Liver (tissue), 9 donors: Measurements from ENCODE around the gene DHRS9. TPM values are rescaled to one million over a fixed set of nuclear protein-coding genes. Genes with fewer than 3 reads are reported as not detected.

Experiments
- DNase-seq: peaks from one replicate; pipeline ENCODE4 v3.0.0-alpha.2; 2017; ENCODE audit warnings: low spot score
- H3K27ac ChIP-seq, 2 donors: one replicate each; pipeline ENCODE4 v1.7.0; 2013; ENCODE audit warnings: inconsistent platforms in 2 of 2, low read length in 2 of 2, control low read depth in 1 of 2, low read depth in 1 of 2, mild to moderate bottlenecking in 1 of 2
- H3K27me3 ChIP-seq, 4 donors: one replicate each; pipeline versions ENCODE4 v1.6.1 to v1.7.0; 2013; ENCODE audit warnings: low read length in 3 of 4, inconsistent platforms in 1 of 4, mild to moderate bottlenecking in 1 of 4, moderate library complexity in 1 of 4; ENCODE audit not compliant: control insufficient read depth in 4 of 4, insufficient read depth in 4 of 4
- H3K36me3 ChIP-seq, 4 donors: one replicate each; pipeline versions ENCODE4 v1.6.1 to v1.7.0; 2013; ENCODE audit warnings: low read length in 3 of 4, mild to moderate bottlenecking in 3 of 4, low read depth in 1 of 4, moderate library complexity in 1 of 4; ENCODE audit not compliant: control insufficient read depth in 4 of 4, insufficient read depth in 3 of 4
- H3K4me1 ChIP-seq, 4 donors: one replicate each; pipeline versions ENCODE4 v1.6.1 to v1.7.0; 2013; ENCODE audit warnings: low read length in 3 of 4, mild to moderate bottlenecking in 3 of 4, moderate library complexity in 1 of 4; ENCODE audit not compliant: control insufficient read depth in 4 of 4, insufficient read depth in 4 of 4
- H3K4me3 ChIP-seq, 3 donors: one replicate each; pipeline versions ENCODE4 v1.6.1 to v1.7.0; 2013; ENCODE audit warnings: low read length in 3 of 3, control low read depth in 1 of 3, low read depth in 1 of 3, mild to moderate bottlenecking in 1 of 3
- H3K9ac ChIP-seq, 2 donors: one replicate each; pipeline ENCODE4 v1.7.0; 2013; ENCODE audit warnings: low read length in 2 of 2, mild to moderate bottlenecking in 2 of 2, moderate library complexity in 2 of 2, control low read depth in 1 of 2, low read depth in 1 of 2
- H3K9me3 ChIP-seq, 4 donors: one replicate each; pipeline versions ENCODE4 v1.6.1 to v1.7.0; 2013; ENCODE audit warnings: low read length in 3 of 4; ENCODE audit not compliant: control insufficient read depth in 4 of 4
- EGR1 ChIP-seq, 2 donors: IDR thresholded peaks; 2 replicates each; pipeline ENCODE4 v1.6.1; 2016 to 2018; ENCODE audit warnings: antibody characterized with exemption in 2 of 2, low read depth in 2 of 2
- FOXA1 ChIP-seq: IDR thresholded peaks from 2 replicates; pipeline ENCODE4 v1.6.1; 2016; ENCODE audit warnings: antibody characterized with exemption
- GABPA ChIP-seq, 2 donors: IDR thresholded peaks in 1 of 2; conservative IDR thresholded peaks in 1 of 2; 2 replicates each; pipeline ENCODE4 v1.6.1; 2016; ENCODE audit warnings: antibody characterized with exemption in 2 of 2, mild to moderate bottlenecking in 1 of 2, moderate library complexity in 1 of 2
- HNF4A ChIP-seq, 2 donors: conservative IDR thresholded peaks; 2 replicates each; pipeline ENCODE4 v1.6.1; 2016; ENCODE audit warnings: antibody characterized with exemption in 2 of 2, mild to moderate bottlenecking in 2 of 2
- JUND ChIP-seq, 2 donors: IDR thresholded peaks; 2 replicates each; pipeline ENCODE4 v1.6.1; 2016; ENCODE audit warnings: antibody characterized with exemption in 2 of 2
- RAD21 ChIP-seq, 2 donors: IDR thresholded peaks; 2 replicates each; pipeline ENCODE4 v1.6.1; 2016; ENCODE audit warnings: antibody characterized with exemption in 2 of 2, mild to moderate bottlenecking in 2 of 2
- TAF1 ChIP-seq: conservative IDR thresholded peaks from 2 replicates; pipeline ENCODE4 v1.6.1; 2016; ENCODE audit warnings: antibody characterized with exemption, mild to moderate bottlenecking
- YY1 ChIP-seq: IDR thresholded peaks from 2 replicates; pipeline ENCODE4 v1.6.1; 2016; ENCODE audit warnings: antibody characterized with exemption, mild to moderate bottlenecking
- WGBS: extraction: QIAGEN DNeasy Blood & Tissue Kit; methylation state at CpG from one replicate; pipeline ENCODE4 v1.1.7; 2013; 5-methylcytosine and 5-hydroxymethylcytosine counted together
- polyA plus RNA-seq, 2 donors: library from polyadenylated mRNA; stranded (reverse) in 1 of 2; unstranded in 1 of 2; fragments of 200-250 nt in 1 of 2; fragments of >200 nt in 1 of 2; fragmentation: Nextera tagmentation in 1 of 2; extraction: Ambion mirVana in 1 of 2; gene quantifications; one replicate each; pipeline versions ENCODE4 v1.2.1 to v1.2.3, GENCODE V29; 2013 to 2015
- total RNA-seq, 2 donors: library from RNA; depleted of rRNA; stranded (reverse); fragments of >200 nt; gene quantifications; one replicate each; pipeline ENCODE4 v1.2.3, GENCODE V29; 2014
- TF ChIP-seq, protein P1 (sequence below): IDR thresholded peaks from 2 replicates; pipeline ENCODE4 v1.6.1; 2016; ENCODE audit warnings: antibody characterized with exemption, mild to moderate bottlenecking
- TF ChIP-seq, protein P2 (sequence below): IDR thresholded peaks from 2 replicates; pipeline ENCODE4 v1.6.1; 2016; ENCODE audit warnings: antibody characterized with exemption
- TF ChIP-seq, protein P3 (sequence below): IDR thresholded peaks from 2 replicates; pipeline ENCODE4 v1.6.1; 2016; ENCODE audit warnings: antibody characterized with exemption
- TF ChIP-seq, protein P4 (sequence below): fragments of 150-350 bp; IDR thresholded peaks from 2 replicates; pipeline ENCODE4 v1.5.1; 2017; ENCODE audit warnings: improper control_type of control experiment, low read depth, low read length; ENCODE audit not compliant: missing input control
- TF ChIP-seq, protein P5 (sequence below): IDR thresholded peaks from 2 replicates; pipeline ENCODE4 v1.6.1; 2016; ENCODE audit warnings: antibody characterized with exemption
- donor health status: healthy.
- donor health status: healthy.
- donor health status: healthy.
- donor health status: healthy.
- donor health status: healthy.

The DHRS9 gene
- total and polyA plus RNA-seq, 4 donors, result 0.25 to 0.93 (median 0.63) TPM

DNA sequence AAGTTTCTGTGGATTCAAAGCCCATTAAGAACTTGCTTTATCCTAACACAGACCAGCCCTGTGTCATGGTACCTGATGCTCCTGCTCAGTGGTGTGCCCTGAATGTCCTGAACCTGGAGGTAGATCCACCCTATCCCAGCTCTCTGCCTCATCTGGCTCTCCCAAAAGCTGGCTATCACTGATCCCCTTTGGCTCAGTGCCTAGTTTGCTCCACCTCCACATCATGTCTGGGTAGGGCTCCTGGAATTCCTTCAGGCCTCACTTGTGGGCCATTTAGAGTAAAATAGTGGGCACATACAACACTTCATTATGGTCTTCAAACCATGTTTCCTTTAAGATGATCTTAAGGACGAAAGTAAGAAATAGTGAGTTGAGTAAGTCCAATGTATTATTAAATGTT lies 33.5 kb upstream of the DHRS9 start:
- no peak for DNase-seq
- H3K27ac ChIP-seq, result no peak overlapping the region
- H3K9me3 ChIP-seq, result no peaks in the 10 kb centered on the region
- no peaks in the 10 kb centered on the region for H3K36me3 ChIP-seq
- H3K27me3 ChIP-seq, result no peaks in the 10 kb centered on the region
- H3K4me3 ChIP-seq, result no peak overlapping the region
- no peak overlapping the region for H3K9ac ChIP-seq
- H3K4me1 ChIP-seq, result peaks cover 5 to 10% (median 8%) of the 10 kb centered on the region in 4 donors
- TF ChIP-seq, protein P1, sequence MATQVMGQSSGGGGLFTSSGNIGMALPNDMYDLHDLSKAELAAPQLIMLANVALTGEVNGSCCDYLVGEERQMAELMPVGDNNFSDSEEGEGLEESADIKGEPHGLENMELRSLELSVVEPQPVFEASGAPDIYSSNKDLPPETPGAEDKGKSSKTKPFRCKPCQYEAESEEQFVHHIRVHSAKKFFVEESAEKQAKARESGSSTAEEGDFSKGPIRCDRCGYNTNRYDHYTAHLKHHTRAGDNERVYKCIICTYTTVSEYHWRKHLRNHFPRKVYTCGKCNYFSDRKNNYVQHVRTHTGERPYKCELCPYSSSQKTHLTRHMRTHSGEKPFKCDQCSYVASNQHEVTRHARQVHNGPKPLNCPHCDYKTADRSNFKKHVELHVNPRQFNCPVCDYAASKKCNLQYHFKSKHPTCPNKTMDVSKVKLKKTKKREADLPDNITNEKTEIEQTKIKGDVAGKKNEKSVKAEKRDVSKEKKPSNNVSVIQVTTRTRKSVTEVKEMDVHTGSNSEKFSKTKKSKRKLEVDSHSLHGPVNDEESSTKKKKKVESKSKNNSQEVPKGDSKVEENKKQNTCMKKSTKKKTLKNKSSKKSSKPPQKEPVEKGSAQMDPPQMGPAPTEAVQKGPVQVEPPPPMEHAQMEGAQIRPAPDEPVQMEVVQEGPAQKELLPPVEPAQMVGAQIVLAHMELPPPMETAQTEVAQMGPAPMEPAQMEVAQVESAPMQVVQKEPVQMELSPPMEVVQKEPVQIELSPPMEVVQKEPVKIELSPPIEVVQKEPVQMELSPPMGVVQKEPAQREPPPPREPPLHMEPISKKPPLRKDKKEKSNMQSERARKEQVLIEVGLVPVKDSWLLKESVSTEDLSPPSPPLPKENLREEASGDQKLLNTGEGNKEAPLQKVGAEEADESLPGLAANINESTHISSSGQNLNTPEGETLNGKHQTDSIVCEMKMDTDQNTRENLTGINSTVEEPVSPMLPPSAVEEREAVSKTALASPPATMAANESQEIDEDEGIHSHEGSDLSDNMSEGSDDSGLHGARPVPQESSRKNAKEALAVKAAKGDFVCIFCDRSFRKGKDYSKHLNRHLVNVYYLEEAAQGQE, result no peak
- no peak for TF ChIP-seq TAF1
- TF ChIP-seq YY1, result no peak
- TF ChIP-seq, protein P2, sequence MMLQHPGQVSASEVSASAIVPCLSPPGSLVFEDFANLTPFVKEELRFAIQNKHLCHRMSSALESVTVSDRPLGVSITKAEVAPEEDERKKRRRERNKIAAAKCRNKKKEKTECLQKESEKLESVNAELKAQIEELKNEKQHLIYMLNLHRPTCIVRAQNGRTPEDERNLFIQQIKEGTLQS, result no peak
- TF ChIP-seq HNF4A (conservative IDR thresholded peaks at IDR 0.05), result no peak
- no peak for TF ChIP-seq RAD21 (IDR thresholded peaks at IDR 0.05)
- TF ChIP-seq, protein P3, sequence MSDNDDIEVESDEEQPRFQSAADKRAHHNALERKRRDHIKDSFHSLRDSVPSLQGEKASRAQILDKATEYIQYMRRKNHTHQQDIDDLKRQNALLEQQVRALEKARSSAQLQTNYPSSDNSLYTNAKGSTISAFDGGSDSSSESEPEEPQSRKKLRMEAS, result no peak
- TF ChIP-seq JUND (IDR thresholded peaks at IDR 0.05), result no peak
- TF ChIP-seq, protein P4, sequence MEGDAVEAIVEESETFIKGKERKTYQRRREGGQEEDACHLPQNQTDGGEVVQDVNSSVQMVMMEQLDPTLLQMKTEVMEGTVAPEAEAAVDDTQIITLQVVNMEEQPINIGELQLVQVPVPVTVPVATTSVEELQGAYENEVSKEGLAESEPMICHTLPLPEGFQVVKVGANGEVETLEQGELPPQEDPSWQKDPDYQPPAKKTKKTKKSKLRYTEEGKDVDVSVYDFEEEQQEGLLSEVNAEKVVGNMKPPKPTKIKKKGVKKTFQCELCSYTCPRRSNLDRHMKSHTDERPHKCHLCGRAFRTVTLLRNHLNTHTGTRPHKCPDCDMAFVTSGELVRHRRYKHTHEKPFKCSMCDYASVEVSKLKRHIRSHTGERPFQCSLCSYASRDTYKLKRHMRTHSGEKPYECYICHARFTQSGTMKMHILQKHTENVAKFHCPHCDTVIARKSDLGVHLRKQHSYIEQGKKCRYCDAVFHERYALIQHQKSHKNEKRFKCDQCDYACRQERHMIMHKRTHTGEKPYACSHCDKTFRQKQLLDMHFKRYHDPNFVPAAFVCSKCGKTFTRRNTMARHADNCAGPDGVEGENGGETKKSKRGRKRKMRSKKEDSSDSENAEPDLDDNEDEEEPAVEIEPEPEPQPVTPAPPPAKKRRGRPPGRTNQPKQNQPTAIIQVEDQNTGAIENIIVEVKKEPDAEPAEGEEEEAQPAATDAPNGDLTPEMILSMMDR, result no peak
- TF ChIP-seq FOXA1, result no peak
- TF ChIP-seq, protein P5, sequence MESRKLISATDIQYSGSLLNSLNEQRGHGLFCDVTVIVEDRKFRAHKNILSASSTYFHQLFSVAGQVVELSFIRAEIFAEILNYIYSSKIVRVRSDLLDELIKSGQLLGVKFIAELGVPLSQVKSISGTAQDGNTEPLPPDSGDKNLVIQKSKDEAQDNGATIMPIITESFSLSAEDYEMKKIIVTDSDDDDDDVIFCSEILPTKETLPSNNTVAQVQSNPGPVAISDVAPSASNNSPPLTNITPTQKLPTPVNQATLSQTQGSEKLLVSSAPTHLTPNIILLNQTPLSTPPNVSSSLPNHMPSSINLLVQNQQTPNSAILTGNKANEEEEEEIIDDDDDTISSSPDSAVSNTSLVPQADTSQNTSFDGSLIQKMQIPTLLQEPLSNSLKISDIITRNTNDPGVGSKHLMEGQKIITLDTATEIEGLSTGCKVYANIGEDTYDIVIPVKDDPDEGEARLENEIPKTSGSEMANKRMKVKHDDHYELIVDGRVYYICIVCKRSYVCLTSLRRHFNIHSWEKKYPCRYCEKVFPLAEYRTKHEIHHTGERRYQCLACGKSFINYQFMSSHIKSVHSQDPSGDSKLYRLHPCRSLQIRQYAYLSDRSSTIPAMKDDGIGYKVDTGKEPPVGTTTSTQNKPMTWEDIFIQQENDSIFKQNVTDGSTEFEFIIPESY, result no peak
- TF ChIP-seq GABPA (IDR thresholded peaks at IDR 0.05 in 1 of 2, conservative IDR thresholded peaks at IDR 0.05 in 1 of 2), result no peak
- 93% methylated on average over 1 of the region's 1 CpG for WGBS

DNA sequence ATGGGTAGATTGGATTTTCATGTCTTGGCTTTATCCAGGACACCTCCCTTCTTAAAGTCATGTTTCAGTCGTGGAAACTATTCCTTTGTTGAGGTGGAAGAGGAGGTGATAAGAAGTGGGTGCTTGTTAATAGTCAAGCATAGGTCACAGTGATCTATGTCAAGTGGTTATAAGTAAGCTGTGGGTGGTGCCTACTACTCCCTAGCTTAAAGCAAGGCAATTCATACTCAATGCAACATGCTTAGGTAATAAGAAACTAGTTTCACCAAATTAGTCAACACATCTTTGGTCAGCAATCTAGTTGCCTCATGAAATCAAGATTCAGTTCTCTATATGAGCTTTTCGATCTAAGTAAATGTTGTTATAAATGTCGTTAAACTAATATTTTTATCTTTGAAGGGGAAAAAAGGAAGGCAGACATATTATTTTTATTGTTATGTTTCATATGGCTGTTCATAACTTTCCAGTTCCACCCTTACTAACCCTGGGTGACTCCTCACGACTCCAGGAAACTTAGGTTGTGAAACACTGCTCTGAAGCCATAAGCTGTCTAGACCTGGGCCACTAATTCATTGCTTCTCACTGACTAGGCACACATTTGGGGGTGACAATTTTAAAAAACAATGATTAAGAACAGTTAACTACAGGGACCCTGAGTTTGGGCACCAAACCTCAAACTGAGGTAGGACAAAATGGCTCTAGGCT lies 32.5 kb upstream of the DHRS9 start:
- H3K9me3 ChIP-seq, result no peaks in the 10 kb centered on the region
- H3K4me1 ChIP-seq, result peaks cover 1 to 5% (median 2%) of the 10 kb centered on the region in 4 donors
- no peak overlapping the region for H3K27ac ChIP-seq
- no peak overlapping the region for H3K4me3 ChIP-seq
- H3K36me3 ChIP-seq, result no peaks in the 10 kb centered on the region
- no peak overlapping the region for H3K9ac ChIP-seq
- no peak for DNase-seq
- no peaks in the 10 kb centered on the region for H3K27me3 ChIP-seq
- TF ChIP-seq, protein P3, result no peak
- TF ChIP-seq HNF4A (conservative IDR thresholded peaks at IDR 0.05) (no peak), EGR1 (IDR thresholded peaks at IDR 0.05; ENCODE audit: low read depth in 2 of 2) (no peak)
- TF ChIP-seq, protein P4, result no peak
- TF ChIP-seq, protein P5, result no peak
- WGBS, result 81% methylated on average over 4 of the region's 4 CpGs
